Measurements from ENCODE around the gene THSD4. TPM values are rescaled to one million over a fixed set of nuclear protein-coding genes. Genes with fewer than 3 reads are reported as not detected.
A peak's percentile ranks its signal among the peaks of the same experiment; 100 is the strongest.

The THSD4 gene
- total and polyA plus RNA-seq, 9 of the 15 experiments (the other 6 are each of a cell fraction or from before 2014, with no cell fraction given): 0.04 TPM; not detected in 5

DNA sequence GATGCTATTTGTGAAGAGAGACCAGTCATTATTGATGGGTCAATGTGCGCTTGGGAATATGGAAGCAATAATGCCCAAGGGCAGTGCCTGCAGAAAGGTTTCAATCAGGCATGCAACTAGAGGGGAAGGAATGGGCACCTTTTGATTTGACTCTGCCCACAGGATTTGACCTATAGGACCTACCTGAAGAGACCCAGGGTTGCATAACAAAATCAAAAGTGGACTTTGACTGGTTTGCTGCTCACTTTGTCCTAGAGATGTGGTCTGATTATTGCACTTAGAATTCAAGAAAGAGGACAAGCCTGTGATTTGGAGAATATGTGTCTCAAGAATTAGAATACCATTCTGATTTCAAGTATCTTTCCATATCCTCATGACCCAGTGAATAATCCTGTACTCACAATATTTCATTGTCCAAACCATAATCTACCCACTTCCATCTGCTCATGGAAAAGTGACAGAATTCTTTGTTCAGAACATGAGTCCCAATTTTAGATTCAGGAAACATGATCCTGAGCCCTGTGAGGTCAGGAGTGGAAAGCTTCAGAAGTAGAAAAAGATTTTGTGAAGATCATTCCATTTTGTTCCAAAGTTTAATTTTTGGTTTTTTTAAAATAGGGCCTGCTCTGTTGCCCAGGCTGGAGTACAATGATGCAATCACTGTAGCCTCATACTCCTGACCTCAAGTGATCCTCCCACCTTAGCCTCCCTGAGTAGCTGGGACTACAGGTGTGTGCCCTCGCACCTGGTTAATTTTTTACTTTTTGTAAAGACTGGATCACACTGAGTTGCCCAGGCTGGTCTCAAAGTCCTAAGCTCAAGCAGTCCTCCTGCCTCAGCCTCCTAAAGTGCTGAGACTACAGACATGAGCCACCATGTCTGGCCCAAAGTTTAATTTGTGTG lies 543.8 kb downstream of the THSD4 start:
- Histone ChIP-seq H3K27me3 (ENCODE audit: control insufficient read depth in 2 of 2, insufficient read depth in 2 of 2, low read length in 2 of 2) (peaks cover 9 to 18% of the 10 kb centered on the region in 2 experiments; a peak in 3 of 5 replicates), H2AFZ (ENCODE audit: low read depth, low read length) (no peak overlapping the region), H4K20me1 (replicated peaks; ENCODE audit: control insufficient read depth, insufficient read depth, low read length) (no peaks in the 10 kb centered on the region; the same call in 1 of the 2 replicates), H3K9me1 (ENCODE audit: control insufficient read depth, insufficient read depth, low read length) (no peaks in the 10 kb centered on the region), H3K4me2 (ENCODE audit: insufficient read depth, low read length) (no peak overlapping the region), H3K9ac (ENCODE audit: insufficient read depth in 1 of 2, low read depth in 2 of 2, low read length in 2 of 2) (no peak overlapping the region), H3K9me3 (replicated peaks; ENCODE audit: control insufficient read depth, insufficient read depth, low read depth, low read length) (no peaks in the 10 kb centered on the region), H3K27ac (ENCODE audit: extremely low read depth, low read depth, low read length) (no peak overlapping the region), H3K79me2 (ENCODE audit: control insufficient read depth, insufficient read depth, low read length) (no peaks in the 10 kb centered on the region), H3K36me3 (ENCODE audit: control insufficient read depth, insufficient read depth, low read length) (no peaks in the 10 kb centered on the region), H3K4me3 (no peak overlapping the region), H3K4me1 (replicated peaks in 1 of 2; ENCODE audit: control insufficient read depth in 2 of 2, insufficient read depth in 2 of 2, low read length in 2 of 2) (no peaks in the 10 kb centered on the region)
- FAIRE-seq (no peak), ATAC-seq (no peak), DNase-seq (ENCODE audit: extremely low read depth in 1 of 4, low spot score in 3 of 4) (no peak)
- BruUV-seq (replicated peaks): no TSS peak
- ChIA-PET CTCF (ENCODE audit: low intra/inter-chr PET ratio) (no interaction called here), POLR2A (no interaction called here)
- intact Hi-C loops (cut with micrococcal nuclease): no loop called here
- WGBS (ENCODE audit: insufficient coverage, low coverage, missing lambda C conversion rate): 8% methylated on average over 2 of the region's 2 CpGs
- in situ Hi-C loops (cut with MboI): no loop called here
- TF ChIP-seq TAL1 (IDR thresholded peaks at IDR 0.05) (no peak), ZNF589 (CRISPR knock-in tag; IDR thresholded peaks at IDR 0.05; ENCODE audit: low read depth) (no peak), CEBPG (CRISPR knock-in tag; IDR thresholded peaks at IDR 0.05) (no peak), CEBPG (tag; conservative IDR thresholded peaks at IDR 0.05 in 1 of 2, IDR thresholded peaks at IDR 0.05 in 1 of 2) (0 out of 4 replicates have a peak, but pooled peaks of 1 of the 2 experiments have one; percentile 35)

DNA sequence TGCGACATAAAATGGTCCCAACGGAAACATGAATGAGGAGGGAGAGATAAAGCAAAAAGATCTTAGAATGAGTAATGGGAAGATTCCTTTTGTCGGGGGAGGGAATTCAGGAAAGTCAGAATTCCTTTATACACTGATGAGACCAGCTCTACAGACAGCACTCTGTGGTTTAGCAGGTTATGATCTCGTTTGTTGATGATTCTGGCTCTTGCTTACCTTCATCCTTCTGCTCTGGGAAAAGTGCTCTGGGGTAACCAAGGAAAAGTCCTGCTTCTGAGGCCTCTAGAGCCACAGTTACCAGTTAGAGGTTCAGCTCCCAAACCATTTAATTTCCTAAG lies 544.4 kb downstream of the THSD4 start:
- Histone ChIP-seq H4K20me1 (replicated peaks; ENCODE audit: control insufficient read depth, insufficient read depth, low read length) (no peaks in the 10 kb centered on the region; the same call in 1 of the 2 replicates), H3K4me1 (replicated peaks in 1 of 2; ENCODE audit: control insufficient read depth in 2 of 2, insufficient read depth in 2 of 2, low read length in 2 of 2) (no peaks in the 10 kb centered on the region), H3K27me3 (ENCODE audit: control insufficient read depth in 2 of 2, insufficient read depth in 2 of 2, low read length in 2 of 2) (peaks cover 9 to 18% of the 10 kb centered on the region in 2 experiments; a peak in 3 of 5 replicates), H3K9me3 (replicated peaks; ENCODE audit: control insufficient read depth, insufficient read depth, low read depth, low read length) (no peaks in the 10 kb centered on the region), H3K27ac (ENCODE audit: extremely low read depth, low read depth, low read length) (no peak overlapping the region), H3K9me1 (ENCODE audit: control insufficient read depth, insufficient read depth, low read length) (no peaks in the 10 kb centered on the region), H3K79me2 (ENCODE audit: control insufficient read depth, insufficient read depth, low read length) (no peaks in the 10 kb centered on the region), H3K4me3 (no peak overlapping the region), H3K4me2 (ENCODE audit: insufficient read depth, low read length) (no peak overlapping the region), H2AFZ (ENCODE audit: low read depth, low read length) (no peak overlapping the region), H3K9ac (ENCODE audit: insufficient read depth in 1 of 2, low read depth in 2 of 2, low read length in 2 of 2) (no peak overlapping the region), H3K36me3 (ENCODE audit: control insufficient read depth, insufficient read depth, low read length) (no peaks in the 10 kb centered on the region)
- ChIA-PET POLR2A (no interaction called here), CTCF (ENCODE audit: low intra/inter-chr PET ratio) (no interaction called here)
- WGBS (ENCODE audit: insufficient coverage, low coverage, missing lambda C conversion rate): 2% methylated on average over 4 of the region's 4 CpGs
- no peak for ATAC-seq
- intact Hi-C loops (cut with micrococcal nuclease) (no loop called here), in situ Hi-C loops (cut with MboI) (no loop called here)
- FAIRE-seq: no peak
- no peak for DNase-seq (ENCODE audit: extremely low read depth in 1 of 4, low spot score in 3 of 4)
- no TSS peak for BruUV-seq (replicated peaks)
- TF ChIP-seq STAT6 (CRISPR knock-in tag; IDR thresholded peaks at IDR 0.05) (no peak), RB1 (IDR thresholded peaks at IDR 0.05; ENCODE audit: low read depth) (no peak), U2AF1 (optimal IDR thresholded peaks at IDR 0.05; ENCODE audit: low read depth, low read length) (no peak), RBM14 (IDR thresholded peaks at IDR 0.05; ENCODE audit: borderline replicate concordance, insufficient read depth, low read depth, low read length) (no peak), EHMT2 (IDR thresholded peaks at IDR 0.05) (no peak), FOXJ2 (tag; IDR thresholded peaks at IDR 0.05) (no peak)
- TF ChIP-seq, protein P1, sequence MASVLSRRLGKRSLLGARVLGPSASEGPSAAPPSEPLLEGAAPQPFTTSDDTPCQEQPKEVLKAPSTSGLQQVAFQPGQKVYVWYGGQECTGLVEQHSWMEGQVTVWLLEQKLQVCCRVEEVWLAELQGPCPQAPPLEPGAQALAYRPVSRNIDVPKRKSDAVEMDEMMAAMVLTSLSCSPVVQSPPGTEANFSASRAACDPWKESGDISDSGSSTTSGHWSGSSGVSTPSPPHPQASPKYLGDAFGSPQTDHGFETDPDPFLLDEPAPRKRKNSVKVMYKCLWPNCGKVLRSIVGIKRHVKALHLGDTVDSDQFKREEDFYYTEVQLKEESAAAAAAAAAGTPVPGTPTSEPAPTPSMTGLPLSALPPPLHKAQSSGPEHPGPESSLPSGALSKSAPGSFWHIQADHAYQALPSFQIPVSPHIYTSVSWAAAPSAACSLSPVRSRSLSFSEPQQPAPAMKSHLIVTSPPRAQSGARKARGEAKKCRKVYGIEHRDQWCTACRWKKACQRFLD (CRISPR knock-in tag; IDR thresholded peaks at IDR 0.05): no peak
